Lower leg skin (tissue), 4 donors: ENCODE results near the gene PLCG1. TPM values are rescaled to one million over a fixed set of nuclear protein-coding genes. Genes with fewer than 3 reads are reported as not detected.

ENCODE experiments used
- DNase-seq, 2 donors: peaks; one replicate each; pipeline ENCODE4 v3.0.0-alpha.2; 2019; ENCODE audit warnings: low spot score in 2 of 2
- H3K4me3 ChIP-seq: fragments of 200-600 bp; sonication (generic); 2 replicates; pipeline ENCODE4 v1.5.1; 2017; ENCODE audit warnings: mild to moderate bottlenecking, low read depth; ENCODE audit not compliant: poor library complexity, severe bottlenecking
- POLR2A ChIP-seq, 2 donors: fragments of 450-650 bp; IDR thresholded peaks; one replicate each; pipeline ENCODE4 v1.6.1; 2016 to 2017; ENCODE audit warnings: antibody characterized with exemption in 2 of 2, mild to moderate bottlenecking in 1 of 2, moderate library complexity in 1 of 2
- WGBS, 2 donors: methylation state at CpG; one replicate each; pipeline ENCODE4 v1.1.5; 2018; 5-methylcytosine and 5-hydroxymethylcytosine counted together
- intact Hi-C: fragments of 100-400 bp; cut with DNase I; formaldehyde crosslinking; loops from one replicate; pipeline ENCODE4 v1.15.0; 2023; ENCODE audit warnings: low total_unique reads
- total RNA-seq, 4 donors: library from RNA; depleted of rRNA; stranded (reverse); fragments of >200 nt; gene quantifications; one replicate each; pipeline ENCODE4 v1.1.0, GENCODE V29; 2016
- TF ChIP-seq, protein P1 (sequence below), 3 donors: fragments of 450-650 bp; IDR thresholded peaks; one replicate each; pipeline ENCODE4 v1.5.1; 2016; ENCODE audit warnings: antibody characterized with exemption in 3 of 3, mild to moderate bottlenecking in 3 of 3, moderate library complexity in 2 of 3

Gene PLCG1
- total RNA-seq, 4 donors from 2014 or later, result 59.0 to 138 (median 72.5) TPM

DNA sequence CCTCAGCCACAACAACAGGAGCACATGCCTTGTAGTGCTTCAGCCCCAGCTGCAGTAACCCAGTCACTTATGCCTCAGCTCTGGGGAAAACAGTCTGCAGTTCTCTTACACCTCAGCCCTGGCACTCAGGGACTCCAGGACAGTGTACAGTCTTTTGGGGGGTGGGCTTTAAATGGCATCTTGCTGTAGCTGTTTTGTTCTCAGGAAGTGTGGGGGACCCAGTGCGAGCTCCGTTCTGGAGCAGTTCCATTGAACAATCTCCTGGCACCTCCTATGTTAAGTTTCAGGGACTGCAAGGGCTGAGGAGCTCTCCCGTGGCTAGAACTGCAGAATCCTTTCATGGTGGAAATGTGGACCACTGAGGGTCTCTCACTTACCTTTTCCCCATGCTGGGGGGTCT, 55.2 kb downstream of the PLCG1 start:
- intact Hi-C loops, result no loop called here
- no peak for DNase-seq
- no peak for TF ChIP-seq POLR2A (IDR thresholded peaks at IDR 0.05)
- TF ChIP-seq, protein P1, sequence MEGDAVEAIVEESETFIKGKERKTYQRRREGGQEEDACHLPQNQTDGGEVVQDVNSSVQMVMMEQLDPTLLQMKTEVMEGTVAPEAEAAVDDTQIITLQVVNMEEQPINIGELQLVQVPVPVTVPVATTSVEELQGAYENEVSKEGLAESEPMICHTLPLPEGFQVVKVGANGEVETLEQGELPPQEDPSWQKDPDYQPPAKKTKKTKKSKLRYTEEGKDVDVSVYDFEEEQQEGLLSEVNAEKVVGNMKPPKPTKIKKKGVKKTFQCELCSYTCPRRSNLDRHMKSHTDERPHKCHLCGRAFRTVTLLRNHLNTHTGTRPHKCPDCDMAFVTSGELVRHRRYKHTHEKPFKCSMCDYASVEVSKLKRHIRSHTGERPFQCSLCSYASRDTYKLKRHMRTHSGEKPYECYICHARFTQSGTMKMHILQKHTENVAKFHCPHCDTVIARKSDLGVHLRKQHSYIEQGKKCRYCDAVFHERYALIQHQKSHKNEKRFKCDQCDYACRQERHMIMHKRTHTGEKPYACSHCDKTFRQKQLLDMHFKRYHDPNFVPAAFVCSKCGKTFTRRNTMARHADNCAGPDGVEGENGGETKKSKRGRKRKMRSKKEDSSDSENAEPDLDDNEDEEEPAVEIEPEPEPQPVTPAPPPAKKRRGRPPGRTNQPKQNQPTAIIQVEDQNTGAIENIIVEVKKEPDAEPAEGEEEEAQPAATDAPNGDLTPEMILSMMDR (IDR thresholded peaks at IDR 0.05), result no peak
- 92 to 95% methylated on average over 3 of the region's 3 CpGs for WGBS, 2 donors
- H3K4me3 ChIP-seq, result no peak overlapping the region

DNA sequence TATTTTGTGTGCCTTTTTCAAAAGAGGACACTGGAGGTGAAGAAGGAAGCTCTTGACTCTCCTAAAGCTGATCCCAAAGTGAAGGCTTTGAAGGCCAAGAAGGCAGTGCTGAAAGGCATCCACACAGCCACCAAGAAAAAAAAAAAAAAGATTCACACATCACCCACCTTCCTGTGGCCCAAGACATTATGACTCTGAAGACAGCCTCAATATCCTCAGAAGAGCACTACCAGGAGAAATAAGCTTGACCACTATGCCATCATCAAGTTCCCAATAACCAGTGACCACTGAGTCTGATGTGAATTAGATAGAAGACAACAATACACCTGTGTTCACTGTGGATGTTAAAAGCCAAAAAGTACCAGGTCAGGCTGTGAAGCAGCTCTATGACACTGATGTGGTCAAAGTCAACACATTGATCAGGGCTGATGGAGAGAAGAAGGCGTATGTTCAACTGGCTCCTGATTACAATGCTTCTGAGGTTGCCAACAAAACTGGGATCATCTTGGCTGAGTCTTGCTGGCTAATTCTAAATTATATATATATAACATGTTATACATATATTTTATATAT, 59.4 kb downstream of the PLCG1 start:
- DNase-seq, result no peak
- WGBS, 2 donors, result 97 to 100% methylated on average over 1 of the region's 1 CpG
- intact Hi-C loops, result no loop called here

DNA sequence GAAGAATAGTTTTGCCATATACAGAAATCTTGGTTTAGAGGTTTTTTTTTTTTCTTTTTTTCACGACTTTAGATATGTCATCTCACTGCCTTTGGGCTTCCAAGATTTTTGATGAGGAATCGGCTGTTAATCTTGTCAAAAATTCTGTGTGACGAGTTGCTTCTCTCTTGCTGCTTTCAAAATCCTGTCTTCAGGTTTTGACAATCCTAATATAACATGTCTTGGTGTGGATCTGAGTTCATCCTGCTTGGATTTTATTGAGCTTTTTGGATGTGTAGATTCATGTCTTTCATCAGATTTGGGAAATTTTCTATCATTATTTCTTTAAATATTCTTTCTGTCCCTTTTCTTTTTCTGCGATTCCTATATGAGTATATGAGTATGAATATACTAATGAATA, 61.1 kb downstream of the PLCG1 start:
- intact Hi-C loops, result no loop called here
- TF ChIP-seq, protein P1 (IDR thresholded peaks at IDR 0.05), result no peak
- TF ChIP-seq POLR2A (IDR thresholded peaks at IDR 0.05), result no peak
- 97 to 100% methylated on average over 4 of the region's 4 CpGs for WGBS, 2 donors
- no peak for DNase-seq
- no peak overlapping the region for H3K4me3 ChIP-seq

More for the DNA sequence above, 59.4 kb downstream of the PLCG1 start:
- TF ChIP-seq, protein P1 (IDR thresholded peaks at IDR 0.05), result no peak
- H3K4me3 ChIP-seq, result no peak overlapping the region

DNA sequence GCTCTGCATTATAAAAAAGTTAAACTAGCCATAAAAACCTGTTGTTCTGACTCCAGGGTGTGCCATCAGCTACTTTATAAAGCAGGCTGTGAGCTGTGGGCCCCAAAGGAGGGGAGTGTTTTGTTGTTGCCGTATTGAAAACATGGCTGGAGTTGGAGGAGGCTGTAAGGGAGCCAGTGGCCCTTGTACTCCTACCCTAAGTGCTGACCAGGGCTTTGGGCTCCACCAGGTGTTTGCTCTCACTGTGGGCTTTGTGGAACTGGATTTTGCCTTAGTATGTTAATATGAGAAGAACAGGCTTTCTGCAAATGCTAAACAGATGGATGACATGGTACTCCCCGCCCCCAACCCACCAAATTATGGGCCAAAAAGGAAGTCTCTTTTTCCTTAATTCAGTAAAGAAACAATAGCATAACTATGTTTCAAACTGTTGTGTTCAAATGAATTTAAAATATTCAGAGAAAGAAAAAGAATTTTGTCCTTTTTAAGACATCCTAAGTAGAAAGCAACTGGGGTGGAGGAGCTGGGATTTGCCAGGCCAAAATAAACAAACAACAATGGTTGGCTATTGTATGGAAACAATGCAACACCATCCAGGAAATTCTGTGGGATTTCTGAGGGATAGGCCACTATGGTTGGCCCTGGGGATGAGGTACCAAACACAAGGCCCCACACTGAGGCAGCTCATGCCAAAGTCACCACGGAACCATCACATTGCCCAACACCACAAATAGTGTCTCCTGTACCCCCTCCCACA, 63.3 kb downstream of the PLCG1 start:
- TF ChIP-seq, protein P1 (IDR thresholded peaks at IDR 0.05), result no peak
- no peak for TF ChIP-seq POLR2A (IDR thresholded peaks at IDR 0.05)
- H3K4me3 ChIP-seq, result no peak overlapping the region
- intact Hi-C loops, result no loop called here
- DNase-seq, result no peak
- WGBS, 2 donors, result 55 to 78% methylated on average over 3 of the region's 3 CpGs

DNA sequence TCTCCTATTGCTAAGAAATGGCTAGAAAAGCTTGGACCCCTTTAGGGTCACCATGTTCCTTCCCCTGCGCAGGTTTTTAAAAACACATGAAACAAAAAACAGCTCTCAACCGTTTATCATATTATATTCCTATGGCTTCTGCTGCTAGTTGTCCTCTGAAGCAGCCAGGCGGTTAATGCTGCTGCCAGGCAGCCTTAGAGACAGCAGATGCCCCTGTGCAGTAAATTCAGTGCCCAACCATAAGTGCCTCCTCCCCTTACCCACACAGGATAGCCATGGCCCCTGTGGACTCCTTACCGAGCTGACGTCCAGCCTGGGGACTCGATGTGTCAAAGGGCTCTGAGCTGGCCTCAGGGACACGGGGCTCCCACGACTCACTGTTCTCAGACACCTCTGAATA, 64.4 kb downstream of the PLCG1 start:
- intact Hi-C loops, result no loop called here
- WGBS, 2 donors, result 96 to 98% methylated on average over 8 of the region's 8 CpGs
- TF ChIP-seq, protein P1 (IDR thresholded peaks at IDR 0.05), result no peak
- TF ChIP-seq POLR2A (IDR thresholded peaks at IDR 0.05), result no peak

More for the DNA sequence above, 64.4 kb downstream of the PLCG1 start:
- H3K4me3 ChIP-seq, result no peak overlapping the region
- peak in 1 of 2 donors; percentile 39 for DNase-seq
